Thymus (tissue), 11 donors: Measurements from ENCODE around the gene MMD. TPM values are rescaled to one million over a fixed set of nuclear protein-coding genes. Genes with fewer than 3 reads are reported as not detected.
"Not testable (repeated sequence)": the region's sequence is repeated elsewhere in the genome, so short reads cannot be mapped to it uniquely, and the experiment has no call there.

ENCODE experiments used
- DNase-seq, 9 donors: peaks; one replicate each; pipeline ENCODE4 v3.0.0-alpha.2; 2013; ENCODE audit warnings: low spot score in 9 of 9, low read depth in 6 of 9, missing footprints in 1 of 9
- H3K27ac ChIP-seq, 2 donors: one replicate each; pipeline ENCODE4 v1.5.1; 2013; ENCODE audit warnings: control low read depth in 1 of 2, low read depth in 1 of 2, low read length in 1 of 2, mild to moderate bottlenecking in 1 of 2, moderate library complexity in 1 of 2
- H3K27me3 ChIP-seq, 2 donors: one replicate each; pipeline ENCODE4 v1.5.1; 2013; ENCODE audit warnings: low read length in 1 of 2; ENCODE audit not compliant: control insufficient read depth in 2 of 2, insufficient read depth in 1 of 2
- H3K36me3 ChIP-seq, 2 donors: one replicate each; pipeline ENCODE4 v1.5.1; 2013; ENCODE audit warnings: low read length in 1 of 2, mild to moderate bottlenecking in 1 of 2, moderate library complexity in 1 of 2; ENCODE audit not compliant: control insufficient read depth in 2 of 2, insufficient read depth in 2 of 2
- H3K4me1 ChIP-seq, 2 donors: one replicate each; pipeline ENCODE4 v1.5.1; 2013; ENCODE audit warnings: low read length in 2 of 2; ENCODE audit not compliant: control insufficient read depth in 2 of 2, insufficient read depth in 2 of 2
- H3K4me3 ChIP-seq, 2 donors: one replicate each; pipeline ENCODE4 v1.5.1; 2013; ENCODE audit warnings: low read length in 2 of 2, control low read depth in 1 of 2, mild to moderate bottlenecking in 1 of 2
- H3K9me3 ChIP-seq, 2 donors: one replicate each; pipeline ENCODE4 v1.5.1; 2013; ENCODE audit warnings: low read length in 1 of 2, mild to moderate bottlenecking in 1 of 2; ENCODE audit not compliant: control insufficient read depth in 2 of 2, insufficient read depth in 1 of 2
- WGBS: extraction: QIAGEN DNeasy Blood & Tissue Kit; methylation state at CpG from one replicate; pipeline ENCODE4 v1.1.7; 2013; 5-methylcytosine and 5-hydroxymethylcytosine counted together
- polyA plus RNA-seq: library from polyadenylated mRNA; stranded (reverse); fragments of 200-250 nt; gene quantifications from one replicate; pipeline ENCODE4 v1.2.3, GENCODE V29; 2013
- total RNA-seq: library from RNA; stranded (reverse); fragments of 120-200 nt; gene quantifications from one replicate; pipeline ENCODE4 v1.2.4, GENCODE V29; 2013
- donor health status: healthy.

MMD gene
- total and polyA plus RNA-seq, 2 donors = 9.1 to 17.0 TPM

DNA sequence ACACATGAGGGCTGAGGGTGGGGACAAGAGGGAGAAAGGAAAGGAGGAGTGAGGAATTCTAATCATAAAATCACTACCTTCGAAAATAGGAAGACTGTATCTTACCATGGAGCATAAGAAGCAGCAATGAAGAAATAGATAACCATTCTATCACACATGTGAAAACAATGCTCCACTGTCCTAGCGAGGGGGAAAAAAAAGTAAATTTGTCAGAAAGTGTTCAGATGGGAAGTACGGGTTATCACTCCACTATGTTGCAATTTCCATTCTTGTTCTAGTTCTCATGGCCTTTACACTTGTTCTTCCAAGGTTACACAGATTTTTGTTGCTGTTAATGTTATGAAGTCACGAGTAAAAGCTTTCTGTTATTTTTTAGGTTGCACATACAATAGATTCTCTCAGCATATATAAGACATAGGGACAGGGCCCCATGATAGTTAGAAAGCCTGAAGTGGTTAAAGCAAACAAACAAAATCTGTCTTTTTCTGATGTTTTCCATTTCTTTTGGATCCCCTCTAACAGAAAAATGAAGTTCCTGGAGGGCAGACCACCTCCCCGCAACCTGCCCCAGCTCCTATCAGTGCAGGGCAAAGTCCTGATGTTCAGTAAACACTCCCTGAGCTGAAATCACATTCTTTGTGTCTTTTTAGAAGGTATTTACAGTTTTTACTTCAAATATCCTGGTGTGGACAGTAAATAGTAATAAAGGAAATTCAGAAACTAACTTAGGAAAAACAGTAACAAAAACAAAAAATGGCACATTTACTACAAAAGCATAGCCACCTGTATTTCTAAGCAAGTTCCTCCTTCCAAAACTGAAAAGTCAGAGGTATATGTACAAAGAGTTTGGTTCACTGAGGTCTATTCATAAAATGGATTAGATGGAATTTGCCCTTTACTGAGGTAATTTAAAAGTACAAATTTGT, 13.7 kb downstream of the MMD start:
- Histone ChIP-seq H3K4me3 (no peak overlapping the region), H3K27me3 (no peaks in the 10 kb centered on the region), H3K27ac (no peak overlapping the region), H3K4me1 (no peaks in the 10 kb centered on the region), H3K36me3 (peaks cover 10 to 29% of the 10 kb centered on the region in 2 donors), H3K9me3 (no peaks in the 10 kb centered on the region)
- 77% methylated on average over 5 of the region's 5 CpGs for WGBS
- DNase-seq = no peak

GRCh38 chr17:55405600-55405999, 16.0 kb downstream of the MMD start:
- Histone ChIP-seq H3K4me3 (no peak overlapping the region), H3K4me1 (no peaks in the 10 kb centered on the region), H3K9me3 (no peaks in the 10 kb centered on the region), H3K36me3 (peaks cover 4 to 22% of the 10 kb centered on the region in 2 donors), H3K27me3 (no peaks in the 10 kb centered on the region), H3K27ac (no peak overlapping the region)
- no peak for DNase-seq
- 99% methylated on average over 1 of the region's 1 CpG for WGBS

DNA sequence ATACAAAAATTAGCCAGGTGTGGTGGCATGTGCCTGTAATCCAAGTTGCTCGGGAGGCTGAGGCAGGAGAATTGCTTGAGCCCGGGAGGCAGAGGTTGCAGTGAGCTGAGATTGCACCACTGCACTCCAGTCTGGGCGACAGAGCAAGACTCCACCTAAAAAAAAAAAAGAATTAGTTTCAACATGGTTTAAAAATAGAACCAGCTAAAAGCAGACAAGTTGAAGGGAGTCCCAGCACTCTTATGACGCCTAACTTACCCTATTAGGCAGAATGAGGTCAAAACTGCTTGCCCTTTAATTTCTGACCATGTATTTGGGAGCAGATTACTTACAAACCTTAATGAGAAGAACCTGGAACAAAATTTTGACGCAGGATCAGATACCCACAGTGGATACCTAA, 17.4 kb downstream of the MMD start:
- WGBS = over 99% methylated on average over 5 of the region's 5 CpGs
- peaks cover 9 to 18% of the 10 kb centered on the region in 2 donors for H3K36me3 ChIP-seq
- not testable (repeated sequence) for H3K27ac ChIP-seq

DNA sequence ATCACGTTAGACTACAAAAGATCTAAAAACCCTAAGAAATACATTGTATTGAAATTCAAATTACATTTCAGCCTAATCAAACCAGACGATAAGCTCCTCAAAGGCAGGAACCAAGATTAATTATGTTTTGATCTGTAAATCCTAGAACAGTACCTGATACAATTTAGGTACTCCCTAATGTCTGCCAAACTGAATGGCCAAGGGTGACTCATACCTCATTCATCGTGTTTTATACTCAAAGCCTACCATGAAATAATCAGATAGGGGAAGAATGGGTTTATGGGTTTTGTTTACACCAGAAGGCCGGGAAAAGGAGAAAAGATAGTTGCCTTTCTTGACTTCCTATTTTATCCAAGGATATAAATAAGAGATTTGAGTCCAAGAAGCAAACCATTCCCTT, 19.3 kb downstream of the MMD start:
- H3K36me3 ChIP-seq = peaks cover 14 to 17% of the 10 kb centered on the region in 2 donors
- 96% methylated on average over 4 of the region's 4 CpGs for WGBS

More for the DNA sequence above, 17.4 kb downstream of the MMD start:
- DNase-seq, H3K4me1 ChIP-seq, H3K27me3 ChIP-seq, H3K4me3 ChIP-seq, H3K9me3 ChIP-seq: not testable (repeated sequence)

DNA sequence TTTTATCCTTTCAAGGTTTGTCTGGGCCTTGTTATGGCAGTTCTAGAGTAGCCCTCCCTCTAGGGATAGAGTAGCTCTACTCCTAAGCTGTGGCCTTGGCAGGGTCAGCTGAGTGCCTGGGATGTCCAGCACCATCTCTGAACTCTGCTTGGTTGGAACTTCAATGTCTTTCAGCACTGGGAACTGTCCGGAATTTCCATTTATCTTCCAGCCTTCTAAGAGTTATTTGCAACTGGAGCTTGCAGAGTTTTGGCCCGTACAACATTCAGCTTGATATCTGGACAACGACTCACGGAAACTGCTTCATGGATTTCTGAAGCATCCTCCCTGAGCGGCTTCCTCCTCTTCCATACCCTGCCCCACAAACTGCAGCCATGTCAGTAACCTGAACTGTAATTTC, 22.9 kb downstream of the MMD start:
- Histone ChIP-seq H3K9me3 (no peaks in the 10 kb centered on the region), H3K36me3 (peaks cover 11 to 13% of the 10 kb centered on the region in 2 donors), H3K4me1 (no peaks in the 10 kb centered on the region), H3K27ac (no peak overlapping the region), H3K4me3 (no peak overlapping the region), H3K27me3 (no peaks in the 10 kb centered on the region)
- DNase-seq = no peak
- 97% methylated on average over 5 of the region's 5 CpGs for WGBS

More for the DNA sequence above, 19.3 kb downstream of the MMD start:
- Histone ChIP-seq H3K27me3 (no peaks in the 10 kb centered on the region), H3K9me3 (no peaks in the 10 kb centered on the region), H3K4me1 (no peaks in the 10 kb centered on the region), H3K27ac (no peak overlapping the region), H3K4me3 (no peak overlapping the region)
- no peak for DNase-seq

DNA sequence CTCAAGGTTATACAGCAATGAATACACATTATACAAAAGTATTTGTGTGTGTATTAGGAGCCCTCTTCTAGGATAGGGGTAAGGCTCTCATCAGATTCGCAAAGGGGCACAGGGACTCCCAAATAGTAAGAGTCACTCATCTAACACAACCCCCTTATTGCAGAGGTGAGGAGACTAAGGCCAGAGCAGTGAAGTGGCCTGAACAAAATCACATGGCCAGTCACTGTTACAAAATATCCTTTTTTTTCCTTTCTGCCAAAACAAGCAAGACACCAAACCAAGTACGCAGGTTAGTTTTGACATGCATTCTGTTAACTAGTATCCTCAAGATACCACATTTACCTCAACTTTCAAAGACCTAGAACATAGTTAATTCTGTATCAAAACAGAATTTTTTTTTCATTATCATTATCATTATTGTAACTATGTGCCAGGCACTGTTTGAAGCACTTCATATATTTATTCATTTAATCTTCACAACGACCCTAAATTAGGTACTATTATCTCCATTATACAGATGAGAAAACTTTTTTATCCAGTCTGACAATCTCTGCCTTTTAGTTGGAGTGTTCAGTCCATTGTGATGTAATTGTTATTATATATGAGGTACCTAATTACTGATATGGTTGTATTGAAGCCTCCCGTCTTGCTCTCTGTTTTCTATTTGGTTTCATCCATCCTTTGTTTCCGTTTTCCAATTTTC, 25.7 kb downstream of the MMD start:
- Histone ChIP-seq H3K4me1 (no peaks in the 10 kb centered on the region), H3K27me3 (no peaks in the 10 kb centered on the region), H3K27ac (no peak overlapping the region), H3K4me3 (no peak overlapping the region), H3K9me3 (no peaks in the 10 kb centered on the region), H3K36me3 (peaks cover 11 to 17% of the 10 kb centered on the region in 2 donors)
- no peak for DNase-seq
- 98% methylated on average over 5 of the region's 5 CpGs for WGBS

DNA sequence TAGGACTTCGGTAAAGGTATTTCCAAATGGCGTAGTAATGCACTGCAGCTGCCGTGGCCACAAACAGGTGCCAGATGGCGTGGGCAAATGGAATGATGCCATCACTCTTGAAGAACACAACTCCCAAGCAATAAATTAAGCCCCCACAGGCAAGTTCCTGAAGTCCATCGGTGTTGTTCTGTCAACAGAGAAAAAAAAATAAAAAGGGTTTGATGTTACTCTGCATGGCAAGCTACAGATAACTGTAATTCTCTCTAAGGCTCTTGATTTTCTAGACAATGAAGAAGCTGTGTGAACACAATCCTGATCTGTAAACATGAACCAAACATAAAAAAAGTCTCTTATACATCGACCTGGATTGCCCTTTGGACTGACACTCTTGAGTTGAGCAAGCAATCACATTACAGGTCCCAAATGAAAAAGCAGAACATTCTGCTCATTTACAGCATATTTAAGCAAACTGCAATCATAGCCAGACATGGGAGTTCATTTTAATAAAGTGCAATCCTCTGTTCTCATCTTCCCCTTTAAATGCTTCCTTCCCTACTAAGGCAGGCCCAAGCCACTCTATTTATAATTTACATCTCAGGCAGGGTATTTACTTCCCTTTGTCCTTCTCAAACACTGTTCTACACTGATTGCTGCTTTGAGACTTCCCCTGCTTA, 27.1 kb downstream of the MMD start:
- Histone ChIP-seq H3K4me1 (no peaks in the 10 kb centered on the region), H3K27me3 (no peaks in the 10 kb centered on the region), H3K27ac (no peak overlapping the region), H3K4me3 (no peak overlapping the region), H3K9me3 (no peaks in the 10 kb centered on the region), H3K36me3 (peaks cover 7 to 12% of the 10 kb centered on the region in 2 donors)
- DNase-seq = no peak
- WGBS = 90% methylated on average over 6 of the region's 6 CpGs

DNA sequence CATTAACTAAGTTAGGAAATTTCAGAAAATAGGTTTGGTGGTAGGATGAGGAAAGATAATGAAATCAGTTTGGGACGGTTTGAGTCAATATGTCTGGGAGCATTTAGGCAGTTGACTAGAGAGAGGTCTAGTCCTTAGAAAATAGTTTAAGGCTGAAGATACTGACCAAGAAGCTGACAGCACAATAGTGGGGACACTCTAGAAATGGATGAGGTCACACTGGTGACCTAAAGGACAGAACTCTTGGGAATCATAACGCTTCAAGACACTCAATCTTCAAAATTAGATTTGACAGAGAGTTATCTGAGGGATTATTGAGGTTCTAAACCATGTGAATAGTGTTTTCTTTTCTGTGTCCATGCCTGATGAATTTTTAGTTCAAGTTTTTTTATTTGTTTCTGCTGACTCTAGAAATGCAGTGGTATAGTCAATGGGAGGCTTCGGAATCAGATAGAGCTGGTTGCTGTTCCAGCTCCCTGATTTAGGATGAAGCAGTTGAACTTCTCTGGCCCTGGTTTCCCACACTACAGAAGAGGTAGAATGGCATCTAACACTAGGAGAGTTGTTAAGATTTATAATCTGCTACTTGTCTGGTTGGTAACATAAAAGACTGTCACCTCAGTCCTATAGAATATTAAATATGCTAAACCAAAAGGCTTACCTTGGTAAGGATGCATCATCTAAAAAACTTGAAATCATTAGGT, 29.7 kb downstream of the MMD start:
- 99% methylated on average over 3 of the region's 3 CpGs for WGBS
- Histone ChIP-seq H3K4me3 (no peak overlapping the region), H3K27ac (no peak overlapping the region), H3K27me3 (no peaks in the 10 kb centered on the region), H3K4me1 (no peaks in the 10 kb centered on the region), H3K9me3 (no peaks in the 10 kb centered on the region), H3K36me3 (peaks cover 0 to 6% of the 10 kb centered on the region in 2 donors)
- no peak for DNase-seq
